CD4-positive, alpha-beta T cell (primary cell): ENCODE data around the gene CRYZ. TPM values are rescaled to one million over a fixed set of nuclear protein-coding genes. Genes with fewer than 3 reads are reported as not detected.
A peak's percentile ranks its signal among the peaks of the same experiment; 100 is the strongest.
"Not testable (repeated sequence)": the region's sequence is repeated elsewhere in the genome, so short reads cannot be mapped to it uniquely, and the experiment has no call there.

ENCODE experiments used
- ATAC-seq: fragments of 200-7000 bp; cut with Tn5 transposase; one replicate; pipeline ENCODE4 v1.10.0; 2022; ENCODE audit warnings: mild to moderate bottlenecking; ENCODE audit not compliant: poor library complexity
- CTCF ChIA-PET: fragments of 350-600 bp; sonication (Branson Sonifier 250); formaldehyde crosslinking; loops from one replicate; lab custom pipeline; 2021; ENCODE audit warnings: antibody characterized with exemption, inconsistent platforms; lab: Charles Lee
- POLR2A ChIA-PET: fragments of 350-600 bp; sonication (Branson Sonifier 250); formaldehyde crosslinking; loops from one replicate; lab custom pipeline; 2021; ENCODE audit warnings: antibody characterized with exemption, inconsistent platforms; lab: Charles Lee
- DNase-seq, 14 experiments: peaks; one replicate each; pipeline ENCODE4 v3.0.0-alpha.2; 2013 to 2020; ENCODE audit warnings: mixed read lengths in 2 of 14
- H3K27ac ChIP-seq, 2 donors: one replicate each; pipeline versions ENCODE4 v1.5.1 to v1.7.0; 2013; ENCODE audit warnings: low read length in 2 of 2, low read depth in 1 of 2, mild to moderate bottlenecking in 1 of 2
- H3K27me3 ChIP-seq, 2 experiments: 1 replicate in 1 of 2; 2 replicates in 1 of 2; pipeline versions ENCODE4 v1.6.1 to v1.7.0; 2013; ENCODE audit warnings: low read length in 2 of 2, control low read depth in 1 of 2, mild to moderate bottlenecking in 1 of 2, moderate library complexity in 1 of 2; ENCODE audit not compliant: insufficient read depth in 2 of 2, control insufficient read depth in 1 of 2
- H3K36me3 ChIP-seq: one replicate; pipeline ENCODE4 v1.6.1; 2013; ENCODE audit warnings: low read length, control low read depth; ENCODE audit not compliant: insufficient read depth
- H3K4me1 ChIP-seq: one replicate; pipeline ENCODE4 v1.6.1; 2013; ENCODE audit warnings: low read length, control low read depth; ENCODE audit not compliant: insufficient read depth
- H3K4me3 ChIP-seq: one replicate; pipeline ENCODE4 v1.5.1; 2013; ENCODE audit warnings: mild to moderate bottlenecking, low read length, moderate library complexity
- H3K9me3 ChIP-seq, 2 experiments: 1 replicate in 1 of 2; 2 replicates in 1 of 2; pipeline versions ENCODE4 v1.6.1 to v1.7.0; 2013; ENCODE audit warnings: low read length in 2 of 2, mild to moderate bottlenecking in 2 of 2, control low read depth in 1 of 2, moderate library complexity in 1 of 2; ENCODE audit not compliant: control insufficient read depth in 1 of 2, insufficient read depth in 1 of 2
- H3K27ac Mint-ChIP-seq: one replicate; pipeline ENCODE4 v1.8.0; 2020; ENCODE audit warnings: mixed read lengths
- H3K27me3 Mint-ChIP-seq: one replicate; pipeline ENCODE4 v1.8.0; 2021; ENCODE audit warnings: mixed read lengths
- H3K36me3 Mint-ChIP-seq: one replicate; pipeline ENCODE4 v1.8.0; 2021; ENCODE audit warnings: low read depth, mixed read lengths
- H3K4me1 Mint-ChIP-seq: one replicate; pipeline ENCODE4 v1.8.0; 2021; ENCODE audit warnings: low read depth, mixed read lengths
- H3K4me3 Mint-ChIP-seq: one replicate; pipeline ENCODE4 v1.8.0; 2020; ENCODE audit warnings: mild to moderate bottlenecking, mixed read lengths
- H3K9me3 Mint-ChIP-seq: one replicate; pipeline ENCODE4 v1.8.0; 2020; ENCODE audit warnings: mixed read lengths
- CTCF ChIP-seq: fragments of 200-600 bp; IDR thresholded peaks from one replicate; pipeline ENCODE4 v1.8.0; 2022; ENCODE audit warnings: antibody characterized with exemption, mild to moderate bottlenecking
- intact Hi-C, 2 experiments: fragments of 100-400 bp; cut with DNase I in 1 of 2; cut with micrococcal nuclease in 1 of 2; formaldehyde crosslinking; loops; one replicate each; pipeline versions ENCODE4 v1.15.1 to v1.9.0; 2023 to 2025; cut with DNase I, micrococcal nuclease
- total RNA-seq, 174 experiments: library from RNA in 2 of 174; stranded (reverse) in 2 of 174; gene quantifications; one replicate each; pipeline ENCODE4 v1.2.3 and lab custom pipeline; 2021 to 2026

CRYZ gene
- total RNA-seq, 2 experiments from 2014 or later, result 4.6 to 6.2 TPM

- no peaks in the 10 kb centered on the region for H3K9me3 ChIP-seq
- H3K36me3 ChIP-seq, result peaks cover 52% of the 10 kb centered on the region
- no peak overlapping the region for H3K4me3 ChIP-seq
- H3K9me3 Mint-ChIP-seq, result no peaks in the 10 kb centered on the region
- H3K27me3 ChIP-seq, result no peaks in the 10 kb centered on the region
- peaks cover 71% of the 10 kb centered on the region for H3K36me3 Mint-ChIP-seq
- no peak for TF ChIP-seq CTCF
- H3K27ac ChIP-seq, result no peak overlapping the region
- H3K27ac Mint-ChIP-seq, result no peak overlapping the region
- ChIA-PET CTCF (no interaction called here), POLR2A (no interaction called here)
- peaks cover 29% of the 10 kb centered on the region for H3K4me1 Mint-ChIP-seq
- H3K4me1 ChIP-seq, result peaks cover 14% of the 10 kb centered on the region
- intact Hi-C loops, result loop anchor here (10.0 kb wide), 2 partner anchors 543 to 987 kb away; partner anchors contain the start of genes ACADM (in 1 of the 2), FPGT (in 1 of the 2) and LRRIQ3 (in 1 of the 2)
- no peak overlapping the region for H3K4me3 Mint-ChIP-seq
- DNase-seq, result no peak
- no peak for ATAC-seq
- no peaks in the 10 kb centered on the region for H3K27me3 Mint-ChIP-seq
Observed at GRCh38 chr1:74737333-74737732, 4.5 kb upstream of the CRYZ start.

- DNase-seq (peak in 9 of 14 experiments; percentile 4 to 84 (median 32)), ATAC-seq (peak; percentile 79)
- H3K27ac Mint-ChIP-seq, result peak overlapping the region; percentile 88
- H3K4me3 Mint-ChIP-seq, result peak overlapping the region; percentile 97
- Histone ChIP-seq H3K27ac (peak overlapping the region; percentile 73 to 81), H3K4me3 (peak overlapping the region; percentile 90), H3K9me3 (no peaks in the 10 kb centered on the region), H3K27me3 (no peaks in the 10 kb centered on the region), H3K36me3 (peaks cover 21% of the 10 kb centered on the region), H3K4me1 (peaks cover 26% of the 10 kb centered on the region)
- CTCF ChIA-PET, result interaction anchor here (0.6 to 1.7 kb wide), 8 partner anchors 9 to 44 kb away, joined by 3 to 6 read pairs (median 5); no protein-coding TSS in a partner anchor
- H3K27me3 Mint-ChIP-seq, result no peaks in the 10 kb centered on the region
- intact Hi-C loops, result loop anchor here (1.0 to 10.0 kb wide), 4 partner anchors 44 to 991 kb away; partner anchors contain the start of genes FPGT (in 2 of the 2), LRRIQ3 (in 2 of the 2) and ACADM (in 1 of the 2)
- H3K9me3 Mint-ChIP-seq, result no peaks in the 10 kb centered on the region
- peak; percentile 76 for TF ChIP-seq CTCF
- H3K36me3 Mint-ChIP-seq, result peaks cover 54% of the 10 kb centered on the region
- H3K4me1 Mint-ChIP-seq, result peaks cover 58% of the 10 kb centered on the region
- POLR2A ChIA-PET, result interaction anchor here (0.7 to 2.3 kb wide), 9 partner anchors 10 to 990 kb away, joined by 3 to 10 read pairs (median 3); partner anchors contain the start of genes FPGT and LRRIQ3
Observed at GRCh38 chr1:74733604-74734484, 994 bp upstream of the CRYZ start.

GRCh38 chr1:74732071-74732946, 541 bp downstream of the CRYZ start:
- DNase-seq, result peak in 4 of 14 experiments; percentile 5 to 59 (median 22)
- H3K9me3 ChIP-seq, H3K36me3 ChIP-seq, H3K9me3 Mint-ChIP-seq, H3K27me3 ChIP-seq, H3K27me3 Mint-ChIP-seq: not testable (repeated sequence)
- Mint-ChIP-seq H3K4me1 (peaks cover 67% of the 10 kb centered on the region), H3K4me3 (peak overlapping the region; percentile 97), H3K36me3 (peaks cover 50% of the 10 kb centered on the region), H3K27ac (peak overlapping the region; percentile 88)
- CTCF ChIA-PET, result interaction anchor here (1.7 kb wide), 2 partner anchors 25 to 34 kb away, joined by 5 to 6 read pairs; no protein-coding TSS in a partner anchor
- Histone ChIP-seq H3K4me1 (peaks cover 26% of the 10 kb centered on the region), H3K4me3 (peak overlapping the region; percentile 90), H3K27ac (peak overlapping the region in 1 of 2 donors; percentile 73)
- ATAC-seq, result peak; percentile 15
- intact Hi-C loops, result loop anchor here (2.0 to 10.0 kb wide), 3 partner anchors 534 to 992 kb away; partner anchors contain the start of genes FPGT (in 2 of the 2), LRRIQ3 (in 2 of the 2) and ACADM (in 1 of the 2)
- POLR2A ChIA-PET, result interaction anchor here (2.0 to 2.3 kb wide), 2 partner anchors 9 to 534 kb away, joined by 8 to 10 read pairs; partner anchors contain the start of genes FPGT and LRRIQ3
